Peyer's patch (tissue), 4 donors: ENCODE measurements around the gene PHYKPL.

Experiments
- POLR2A ChIP-seq, 2 donors: fragments of 450-650 bp; IDR thresholded peaks; one replicate each; pipeline ENCODE4 v1.5.1; 2017; ENCODE audit warnings: antibody characterized with exemption in 2 of 2, mild to moderate bottlenecking in 2 of 2, moderate library complexity in 2 of 2
- TF ChIP-seq, protein P1 (sequence below), 6 experiments: fragments of 450-650 bp in 4 of 6; fragments of 200-600 bp in 2 of 6; sonication (generic) in 1 of 6; IDR thresholded peaks; one replicate each; pipeline ENCODE4 v1.5.1; 2017 to 2019; ENCODE audit warnings: antibody characterized with exemption in 6 of 6, mild to moderate bottlenecking in 3 of 6, moderate library complexity in 1 of 6

DNA sequence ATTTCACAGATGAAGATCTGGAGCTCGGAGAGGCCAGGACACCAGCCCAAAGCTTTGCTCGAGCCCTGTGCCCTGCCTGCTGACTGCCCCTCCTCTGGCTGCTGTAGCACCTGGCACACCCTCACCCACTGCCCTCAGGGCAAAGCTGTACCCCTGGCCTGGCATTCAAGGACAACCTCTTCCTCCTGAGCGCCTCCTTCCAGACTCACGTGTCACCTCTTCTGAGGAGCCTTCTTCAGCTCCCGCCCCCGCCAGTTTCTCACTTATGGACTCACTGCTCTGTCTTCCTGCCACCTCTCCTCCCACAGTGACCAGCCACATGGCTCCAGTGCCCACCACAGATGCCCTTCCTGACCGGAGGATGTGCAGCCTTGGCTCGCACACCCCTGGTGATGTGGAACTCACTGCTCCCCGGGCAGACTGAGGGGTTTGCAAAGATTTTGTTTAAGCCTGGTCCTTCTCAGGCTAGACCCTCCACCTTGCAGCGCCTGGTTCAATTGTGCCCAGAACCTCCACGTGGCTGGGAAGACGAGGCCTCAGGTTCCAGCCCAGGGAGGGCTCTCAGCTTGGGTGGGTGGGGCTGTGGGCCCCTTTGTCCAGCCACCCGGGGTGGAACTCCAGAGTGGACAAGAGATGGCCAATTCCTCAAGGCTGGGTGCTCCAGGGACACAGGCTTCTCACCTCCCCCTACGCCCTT is 46.6 kb upstream of the PHYKPL start:
- TF ChIP-seq, protein P1, sequence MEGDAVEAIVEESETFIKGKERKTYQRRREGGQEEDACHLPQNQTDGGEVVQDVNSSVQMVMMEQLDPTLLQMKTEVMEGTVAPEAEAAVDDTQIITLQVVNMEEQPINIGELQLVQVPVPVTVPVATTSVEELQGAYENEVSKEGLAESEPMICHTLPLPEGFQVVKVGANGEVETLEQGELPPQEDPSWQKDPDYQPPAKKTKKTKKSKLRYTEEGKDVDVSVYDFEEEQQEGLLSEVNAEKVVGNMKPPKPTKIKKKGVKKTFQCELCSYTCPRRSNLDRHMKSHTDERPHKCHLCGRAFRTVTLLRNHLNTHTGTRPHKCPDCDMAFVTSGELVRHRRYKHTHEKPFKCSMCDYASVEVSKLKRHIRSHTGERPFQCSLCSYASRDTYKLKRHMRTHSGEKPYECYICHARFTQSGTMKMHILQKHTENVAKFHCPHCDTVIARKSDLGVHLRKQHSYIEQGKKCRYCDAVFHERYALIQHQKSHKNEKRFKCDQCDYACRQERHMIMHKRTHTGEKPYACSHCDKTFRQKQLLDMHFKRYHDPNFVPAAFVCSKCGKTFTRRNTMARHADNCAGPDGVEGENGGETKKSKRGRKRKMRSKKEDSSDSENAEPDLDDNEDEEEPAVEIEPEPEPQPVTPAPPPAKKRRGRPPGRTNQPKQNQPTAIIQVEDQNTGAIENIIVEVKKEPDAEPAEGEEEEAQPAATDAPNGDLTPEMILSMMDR (IDR thresholded peaks at IDR 0.05), result no peak
- TF ChIP-seq POLR2A (IDR thresholded peaks at IDR 0.05), result no peak
